HG02970 (cell line): ENCODE results near the gene ASXL1.

Source experiments
- ATAC-seq: cut with Tn5 transposase; IDR thresholded peaks from one replicate; pipeline ENCODE4 v1.9.1; 2021; ENCODE audit warnings: mild to moderate bottlenecking, moderate library complexity, moderate number of reproducible peaks; ENCODE audit not compliant: unreplicated experiment, low FRiP score

Gene ASXL1

GRCh38 chr20:32436968-32437367 lies 78.8 kb downstream of the ASXL1 start:
- no peak for ATAC-seq

GRCh38 chr20:32437391-32438074 lies 79.4 kb downstream of the ASXL1 start:
- no peak for ATAC-seq

GRCh38 chr20:32438331-32438858 lies 80.3 kb downstream of the ASXL1 start:
- no peak for ATAC-seq

GRCh38 chr20:32439132-32439829 lies 81.2 kb downstream of the ASXL1 start:
- no peak for ATAC-seq

GRCh38 chr20:32440069-32440757 lies 82.1 kb downstream of the ASXL1 start:
- no peak for ATAC-seq

GRCh38 chr20:32440758-32441078 lies 82.6 kb downstream of the ASXL1 start:
- no peak for ATAC-seq

GRCh38 chr20:32441638-32442037 lies 83.5 kb downstream of the ASXL1 start:
- no peak for ATAC-seq

- no peak for ATAC-seq
These were observed 84.7 kb downstream of the ASXL1 start for GRCh38 chr20:32442630-32443373.

GRCh38 chr20:32443386-32443974 lies 85.3 kb downstream of the ASXL1 start:
- no peak for ATAC-seq

GRCh38 chr20:32444474-32445220 lies 86.5 kb downstream of the ASXL1 start:
- no peak for ATAC-seq

- ATAC-seq, result no peak
These were observed 87.6 kb downstream of the ASXL1 start for GRCh38 chr20:32445539-32446273.

GRCh38 chr20:32446301-32447100 lies 88.4 kb downstream of the ASXL1 start:
- no peak for ATAC-seq

GRCh38 chr20:32447136-32448027 lies 89.3 kb downstream of the ASXL1 start:
- no peak for ATAC-seq

GRCh38 chr20:32448306-32449056 lies 90.3 kb downstream of the ASXL1 start:
- no peak for ATAC-seq

- ATAC-seq, result no peak
These were observed 91.1 kb downstream of the ASXL1 start for GRCh38 chr20:32449057-32449889.
